SK-N-MC (cell line): ENCODE results near the gene TARM1.
"Not testable (repeated sequence)": the region's sequence is repeated elsewhere in the genome, so short reads cannot be mapped to it uniquely, and the experiment has no call there.

ENCODE experiments used
- DNase-seq: peaks from one replicate; pipeline ENCODE4 v3.0.0-alpha.2; 2011; ENCODE audit warnings: low read depth, low spot score
- H3K27ac ChIP-seq: fragments of 200-600 bp; sonication (generic); 2 replicates; pipeline ENCODE4 v1.5.1; 2016; ENCODE audit warnings: mixed run types
- H3K36me3 ChIP-seq: fragments of 200-600 bp; sonication (generic); 2 replicates; pipeline ENCODE4 v1.6.1; 2017; ENCODE audit warnings: antibody characterized with exemption, low read length, mixed read lengths; ENCODE audit not compliant: insufficient read depth
- H3K4me3 ChIP-seq: fragments of 200-600 bp; sonication (generic); 2 replicates; pipeline ENCODE4 v1.5.1; 2016
- H3K9ac ChIP-seq: fragments of 200-600 bp; sonication (generic); 2 replicates; pipeline ENCODE4 v1.8.0; 2017; ENCODE audit warnings: mixed run types, mixed read lengths; ENCODE audit not compliant: insufficient read length
- H3K9me3 ChIP-seq: fragments of 200-600 bp; sonication (generic); 2 replicates; pipeline ENCODE4 v1.6.1; 2017; ENCODE audit warnings: low read depth, mild to moderate bottlenecking, antibody characterized with exemption, low read length, moderate library complexity, mixed read lengths
- EZH2 ChIP-seq: fragments of 200-600 bp; sonication (generic); IDR thresholded peaks from one replicate; pipeline ENCODE4 v1.6.1; 2017; ENCODE audit warnings: antibody characterized with exemption
- FOXP2 ChIP-seq: optimal IDR thresholded peaks from 2 replicates; pipeline ENCODE3; 2011; ENCODE audit warnings: mild to moderate bottlenecking, moderate library complexity; ENCODE audit not compliant: insufficient read depth; ENCODE audit errors: extremely low read length, control extremely low read depth
- POLR2AphosphoS5 ChIP-seq: IDR thresholded peaks from 2 replicates; pipeline ENCODE4 v1.6.1; 2012; ENCODE audit warnings: mild to moderate bottlenecking, low read depth, low read length, borderline replicate concordance

TARM1 gene

GRCh38 chr19:54105796-54106195 lies 24.6 kb upstream of the TARM1 start:
- Histone ChIP-seq H3K27ac (no peak overlapping the region), H3K9ac (no peak overlapping the region), H3K36me3 (peaks cover 33% of the 10 kb centered on the region; the same call in 1 of the 2 replicates), H3K9me3 (no peaks in the 10 kb centered on the region), H3K4me3 (no peak overlapping the region)
- TF ChIP-seq EZH2 (no peak), FOXP2 (no peak), POLR2AphosphoS5 (no peak)
- no peak for DNase-seq

- Histone ChIP-seq H3K36me3 (peaks cover 29% of the 10 kb centered on the region; the same call in 1 of the 2 replicates), H3K9ac (no peak overlapping the region), H3K27ac (no peak overlapping the region), H3K4me3 (no peak overlapping the region), H3K9me3 (no peaks in the 10 kb centered on the region)
- TF ChIP-seq POLR2AphosphoS5: no peak
- TF ChIP-seq FOXP2: no peak
- no peak for TF ChIP-seq EZH2
- no peak for DNase-seq
These were observed 24.0 kb upstream of the TARM1 start for GRCh38 chr19:54104998-54105715.

- Histone ChIP-seq H3K27ac (no peak within 1 kb of the TSS), H3K9me3 (no peaks in the 10 kb centered on the region), H3K9ac (peak within 1 kb of the TSS; percentile 86), H3K36me3 (peaks cover 10% of the 10 kb centered on the region; the same call in 1 of the 2 replicates), H3K4me3 (peak within 1 kb of the TSS; percentile 89)
- TF ChIP-seq FOXP2: no peak
- TF ChIP-seq EZH2: no peak
- TF ChIP-seq POLR2AphosphoS5: peak; percentile 97
- peak; percentile 79 for DNase-seq
These were observed 21.4 kb upstream of the TARM1 start, which contains the start of gene NDUFA3 for GRCh38 chr19:54102421-54103169. NDUFA3 (plus strand) TSS chr19:54102855; CDS start chr19:54102879, 24 bp downstream.

- Histone ChIP-seq H3K4me3 (no peak within 1 kb of the TSS), H3K27ac (no peak within 1 kb of the TSS), H3K9me3 (no peaks in the 10 kb centered on the region), H3K9ac (no peak within 1 kb of the TSS), H3K36me3 (no peaks in the 10 kb centered on the region; the same call in 1 of the 2 replicates)
- no peak for DNase-seq
- no peak for TF ChIP-seq FOXP2
- TF ChIP-seq POLR2AphosphoS5: no peak
- TF ChIP-seq EZH2: no peak
These were observed 19.4 kb upstream of the TARM1 start, which contains the start of gene OSCAR for GRCh38 chr19:54100561-54100960. OSCAR (minus strand) TSS chr19:54100803; CDS start chr19:54100792, 11 bp downstream.

GRCh38 chr19:54099903-54100255 lies 18.7 kb upstream of the TARM1 start:
- H3K4me3 ChIP-seq, H3K27ac ChIP-seq, H3K9ac ChIP-seq, H3K36me3 ChIP-seq, DNase-seq, H3K9me3 ChIP-seq: not testable (repeated sequence)

- no peak overlapping the region for H3K27ac ChIP-seq
- H3K9ac ChIP-seq: no peak overlapping the region
- no peaks in the 10 kb centered on the region for H3K36me3 ChIP-seq
- TF ChIP-seq EZH2 (no peak), FOXP2 (no peak), POLR2AphosphoS5 (no peak)
- no peak for DNase-seq
- H3K4me3 ChIP-seq: no peak overlapping the region
- no peaks in the 10 kb centered on the region for H3K9me3 ChIP-seq
These were observed 18.2 kb upstream of the TARM1 start for GRCh38 chr19:54099190-54099902.

- TF ChIP-seq POLR2AphosphoS5 (no peak), EZH2 (no peak), FOXP2 (no peak)
- H3K4me3 ChIP-seq: no peak overlapping the region
- no peak overlapping the region for H3K9ac ChIP-seq
- no peaks in the 10 kb centered on the region for H3K9me3 ChIP-seq
- no peak for DNase-seq
- no peaks in the 10 kb centered on the region for H3K36me3 ChIP-seq
- H3K27ac ChIP-seq: no peak overlapping the region
These were observed 15.5 kb upstream of the TARM1 start for GRCh38 chr19:54096617-54097106.

DNA sequence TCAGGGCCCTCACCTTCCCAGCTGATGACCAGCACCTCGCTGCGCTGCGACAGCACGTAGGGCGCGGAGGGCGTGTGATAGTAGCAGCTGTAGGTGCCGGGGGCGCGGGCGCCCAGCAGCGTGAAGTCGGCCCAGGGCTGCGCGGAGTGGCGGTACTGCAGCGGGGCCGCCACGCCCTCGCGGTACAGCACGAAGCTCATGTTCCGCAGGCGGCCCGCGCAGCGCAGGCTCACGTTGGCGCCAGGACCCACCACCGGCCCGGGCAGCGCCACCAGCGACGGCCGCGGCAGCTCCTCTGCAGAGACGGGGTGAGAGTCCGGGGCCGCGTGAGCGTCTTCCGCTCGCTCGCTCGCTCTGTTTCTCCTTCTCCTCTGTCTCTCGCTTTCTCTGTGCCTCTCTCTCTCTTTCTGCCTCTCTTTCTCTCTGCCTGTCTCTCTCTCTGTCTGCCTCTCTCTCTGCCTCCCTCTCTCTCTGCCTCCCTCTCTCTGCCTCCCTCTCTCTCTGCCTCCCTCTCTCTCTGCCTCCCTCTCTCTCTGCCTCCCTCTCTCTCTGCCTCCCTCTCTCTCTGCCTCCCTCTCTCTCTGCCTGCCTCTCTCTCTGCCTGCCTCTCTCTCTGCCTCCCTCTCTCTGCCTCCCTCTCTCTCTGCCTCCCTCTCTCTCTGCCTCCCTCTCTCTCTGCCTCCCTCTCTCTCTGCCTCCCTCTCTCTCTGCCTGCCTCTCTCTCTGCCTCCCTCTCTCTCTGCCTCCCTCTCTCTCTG lies 14.9 kb upstream of the TARM1 start:
- not testable (repeated sequence) for H3K36me3 ChIP-seq, H3K27ac ChIP-seq, H3K9me3 ChIP-seq, H3K9ac ChIP-seq, DNase-seq
- H3K4me3 ChIP-seq: peak overlapping the region; percentile 43; the same call in 1 of the 2 replicates
